Measurements from ENCODE around the gene MBD3L3.
"Not testable (repeated sequence)": the region's sequence is repeated elsewhere in the genome, so short reads cannot be mapped to it uniquely, and the experiment has no call there.

DNA sequence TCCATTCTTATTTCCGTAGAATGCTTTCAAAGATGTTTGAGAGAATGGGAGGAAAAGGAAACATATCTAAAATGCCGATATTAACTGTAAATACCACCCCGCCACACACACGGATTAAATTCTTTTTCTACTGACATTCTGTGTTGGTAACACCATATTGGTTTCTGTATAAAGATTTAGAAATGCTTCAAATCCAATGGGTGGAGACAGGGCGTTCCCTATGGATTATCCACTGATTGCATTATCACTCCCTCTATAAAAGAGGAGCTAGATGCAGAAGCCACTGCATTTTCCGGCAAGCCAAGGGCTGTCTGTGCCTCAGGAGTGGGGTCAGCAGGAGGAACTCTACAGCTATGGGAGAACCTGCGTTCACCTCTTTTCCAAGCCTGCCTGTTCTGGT is 9.5 kb downstream of the MBD3L3 start, which contains the start of gene MBD3L2:
- TF ChIP-seq, protein P1, sequence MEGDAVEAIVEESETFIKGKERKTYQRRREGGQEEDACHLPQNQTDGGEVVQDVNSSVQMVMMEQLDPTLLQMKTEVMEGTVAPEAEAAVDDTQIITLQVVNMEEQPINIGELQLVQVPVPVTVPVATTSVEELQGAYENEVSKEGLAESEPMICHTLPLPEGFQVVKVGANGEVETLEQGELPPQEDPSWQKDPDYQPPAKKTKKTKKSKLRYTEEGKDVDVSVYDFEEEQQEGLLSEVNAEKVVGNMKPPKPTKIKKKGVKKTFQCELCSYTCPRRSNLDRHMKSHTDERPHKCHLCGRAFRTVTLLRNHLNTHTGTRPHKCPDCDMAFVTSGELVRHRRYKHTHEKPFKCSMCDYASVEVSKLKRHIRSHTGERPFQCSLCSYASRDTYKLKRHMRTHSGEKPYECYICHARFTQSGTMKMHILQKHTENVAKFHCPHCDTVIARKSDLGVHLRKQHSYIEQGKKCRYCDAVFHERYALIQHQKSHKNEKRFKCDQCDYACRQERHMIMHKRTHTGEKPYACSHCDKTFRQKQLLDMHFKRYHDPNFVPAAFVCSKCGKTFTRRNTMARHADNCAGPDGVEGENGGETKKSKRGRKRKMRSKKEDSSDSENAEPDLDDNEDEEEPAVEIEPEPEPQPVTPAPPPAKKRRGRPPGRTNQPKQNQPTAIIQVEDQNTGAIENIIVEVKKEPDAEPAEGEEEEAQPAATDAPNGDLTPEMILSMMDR (IDR thresholded peaks at IDR 0.05; ENCODE audit: low read length) = not testable (repeated sequence)
- TF ChIP-seq EZH2 (optimal IDR thresholded peaks at IDR 0.05; ENCODE audit: low read depth, low read length); EZH2phosphoT487 (IDR thresholded peaks at IDR 0.05; ENCODE audit: low read length): not testable (repeated sequence)
